Cardiac septum (tissue), 1 donor: ENCODE measurements around the gene CD7. TPM values are rescaled to one million over a fixed set of nuclear protein-coding genes. Genes with fewer than 3 reads are reported as not detected.

Experiments used
- DNase-seq: peaks from one replicate; pipeline ENCODE4 v3.0.0-alpha.2; 2020; ENCODE audit warnings: low spot score
- intact Hi-C: fragments of 100-400 bp; cut with DNase I; formaldehyde crosslinking; loops from one replicate; pipeline ENCODE4 v1.14.0; 2022
- total RNA-seq: library from RNA; stranded (reverse); fragmentation: NEBNext Ultra II Directional; extraction: Animal tissue kit (Norgen Biotek cat#: 25700); gene quantifications from one replicate; pipeline ENCODE4 v1.2.1, GENCODE V29; 2021
- donor health status: DM: no; HTN: no; CAD: no.

CD7 gene
- total RNA-seq, 1 donor from 2014 or later, result 0.62 TPM

GRCh38 chr17:82287013-82287867, 30.2 kb downstream of the CD7 start:
- intact Hi-C loops, result no loop called here
- no peak for DNase-seq

GRCh38 chr17:82285141-82285540, 32.3 kb downstream of the CD7 start:
- no peak for DNase-seq
- intact Hi-C loops, result no loop called here

DNA sequence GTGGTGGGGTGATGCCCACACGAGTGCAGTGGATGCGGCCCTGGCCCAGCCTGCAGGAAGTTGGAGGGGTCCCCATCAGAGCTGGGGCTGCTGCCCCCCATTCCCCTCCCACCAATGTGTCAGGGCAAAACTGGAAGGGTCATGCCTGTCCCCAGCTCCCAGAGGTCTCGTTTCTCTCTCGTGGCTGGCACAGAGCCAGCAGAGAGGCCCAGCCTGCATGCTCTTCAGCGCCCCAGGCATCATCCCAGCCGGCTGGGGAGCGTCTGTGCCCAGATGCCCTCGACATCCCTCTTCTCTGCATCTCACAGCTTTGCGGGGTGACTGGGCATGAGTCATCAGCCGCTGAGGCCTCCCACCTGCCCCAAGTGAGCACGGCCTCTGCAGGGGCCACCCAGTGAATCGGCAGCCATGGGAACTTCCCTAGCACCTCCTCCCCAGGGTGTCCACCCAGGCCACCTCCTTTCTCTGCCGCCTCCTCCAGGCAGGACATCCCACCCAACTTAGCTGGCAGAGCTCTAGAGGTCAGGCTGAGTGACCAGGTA, 34.1 kb downstream of the CD7 start:
- no peak for DNase-seq
- intact Hi-C loops, result no loop called here

DNA sequence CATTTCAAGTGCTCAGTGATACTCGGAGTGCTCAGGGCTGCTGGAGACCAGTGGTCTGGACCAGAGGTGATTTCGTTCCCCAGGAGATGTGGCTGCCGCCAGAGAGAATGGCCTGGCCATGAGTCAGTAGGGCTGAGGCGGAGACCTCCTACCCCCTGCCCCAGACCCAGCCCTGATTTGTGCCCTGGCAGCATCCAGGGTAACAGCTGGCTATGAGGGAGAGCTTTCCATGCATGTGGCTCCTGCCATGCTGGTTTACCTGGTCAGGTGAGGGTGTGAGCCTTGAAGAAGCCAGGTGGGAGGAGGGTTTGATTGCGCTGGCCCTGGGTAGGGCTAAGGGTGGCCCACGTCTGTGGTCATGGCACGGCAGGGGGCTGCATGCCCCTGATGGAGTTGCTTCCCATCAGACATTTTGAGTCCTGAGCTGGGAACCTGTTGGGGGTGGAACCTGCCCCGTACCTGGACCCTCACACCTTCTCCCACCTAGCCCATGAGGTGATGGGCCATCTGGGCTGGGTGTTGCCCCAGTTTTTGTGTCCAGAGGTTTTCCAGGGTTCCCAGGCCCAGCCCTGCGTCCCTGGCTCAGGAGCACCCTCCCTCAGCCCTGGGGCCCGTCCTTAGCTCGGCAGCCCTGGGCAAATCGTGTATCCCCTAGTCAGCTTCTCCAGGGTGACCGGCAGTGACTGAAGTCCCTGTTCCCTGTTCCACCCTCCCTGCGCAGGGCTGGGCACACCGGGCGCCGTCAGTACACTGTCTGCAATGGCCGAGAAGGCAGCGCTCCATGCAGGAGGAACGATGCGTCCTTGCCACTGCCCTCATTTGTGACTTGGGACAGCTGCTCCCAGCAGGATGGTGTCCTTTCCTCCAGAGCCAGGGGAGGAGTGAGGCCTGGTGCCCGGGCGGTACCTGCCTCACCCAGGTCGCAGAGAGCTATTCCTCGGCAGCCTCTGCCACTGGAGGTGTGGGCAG, 34.9 kb downstream of the CD7 start:
- intact Hi-C loops, result no loop called here
- DNase-seq, result no peak

- DNase-seq, result no peak
Measured at GRCh38 chr17:82281502-82282238, 35.7 kb downstream of the CD7 start.

GRCh38 chr17:82281076-82281475, 36.3 kb downstream of the CD7 start:
- intact Hi-C loops, result no loop called here
- no peak for DNase-seq

More at GRCh38 chr17:82281502-82282238, 35.7 kb downstream of the CD7 start:
- intact Hi-C loops, result no loop called here

- intact Hi-C loops, result no loop called here
- no peak for DNase-seq
Measured at GRCh38 chr17:82280537-82280936, 36.9 kb downstream of the CD7 start.

- DNase-seq, result no peak
Measured at GRCh38 chr17:82278786-82279391, 38.5 kb downstream of the CD7 start.

DNA sequence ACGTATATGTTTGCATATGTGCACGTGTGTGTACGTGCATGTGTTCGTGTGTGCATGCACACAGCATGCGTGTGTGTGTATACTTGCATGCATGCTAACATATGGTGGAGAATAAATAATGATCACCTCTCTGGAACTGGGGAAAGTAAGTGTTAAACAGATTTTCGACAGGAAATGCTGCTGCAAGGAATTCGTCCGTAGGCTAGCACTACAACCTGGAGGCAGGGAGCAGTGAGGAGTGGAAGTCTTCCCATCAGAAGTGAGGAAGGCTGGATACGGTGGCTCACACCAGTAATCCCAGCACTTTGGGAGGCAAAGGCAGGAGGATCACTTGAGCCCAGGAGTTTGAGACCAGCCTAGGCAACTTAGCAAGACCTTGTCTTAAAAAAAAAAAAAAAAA, 39.1 kb downstream of the CD7 start:
- DNase-seq, result no peak

More at GRCh38 chr17:82278786-82279391, 38.5 kb downstream of the CD7 start:
- intact Hi-C loops, result no loop called here

DNA sequence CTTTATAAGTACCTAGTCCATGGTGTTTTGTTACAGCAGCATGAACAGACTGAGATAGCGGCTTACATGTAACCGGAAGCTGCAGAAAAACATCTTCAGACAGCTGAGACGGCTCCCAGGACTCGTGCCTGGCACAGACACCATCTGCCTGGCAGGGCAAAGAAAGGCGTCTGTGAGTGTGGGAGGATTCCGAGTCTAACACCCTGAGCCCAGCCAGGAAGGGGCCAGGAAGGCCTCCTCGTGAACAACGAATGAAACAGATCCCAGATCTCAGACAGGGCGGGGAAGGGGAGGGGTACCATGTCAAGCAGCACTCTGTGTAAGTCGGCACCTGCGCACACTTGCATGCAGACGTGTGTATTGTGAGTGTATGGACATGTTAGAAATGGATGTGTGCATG, 39.6 kb downstream of the CD7 start:
- DNase-seq, result no peak
- intact Hi-C loops, result no loop called here

More for the DNA sequence above, 39.1 kb downstream of the CD7 start:
- intact Hi-C loops, result no loop called here

- DNase-seq, result no peak
- intact Hi-C loops, result no loop called here
Measured at GRCh38 chr17:82276938-82277337, 40.5 kb downstream of the CD7 start.

DNA sequence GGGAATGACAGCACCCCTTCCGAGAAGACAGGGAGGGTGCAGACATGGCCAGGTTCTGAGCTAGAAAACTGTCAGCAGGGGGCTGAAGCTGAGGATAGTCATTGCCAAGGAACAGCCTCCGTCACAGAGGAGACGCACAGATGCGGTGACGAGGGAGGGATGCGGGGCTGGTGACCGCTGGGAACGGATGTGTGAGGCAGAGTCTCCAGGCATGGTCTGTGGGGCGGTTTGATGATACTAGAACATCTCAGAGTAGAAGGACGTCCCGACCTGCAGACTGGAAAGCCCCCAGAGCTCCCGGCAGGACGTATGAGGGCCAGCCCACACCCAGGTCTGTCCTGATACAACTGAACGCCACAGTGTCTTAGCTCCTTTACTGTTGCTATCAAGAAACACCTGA, 42.1 kb downstream of the CD7 start:
- no peak for DNase-seq
- intact Hi-C loops, result loop anchor here (1.0 to 2.0 kb wide), 2 partner anchors 9 to 17 kb away; no protein-coding TSS in a partner anchor

GRCh38 chr17:82274134-82275020, 43.0 kb downstream of the CD7 start:
- intact Hi-C loops, result loop anchor here (1.0 to 5.0 kb wide), 3 partner anchors 8 to 37 kb away; no protein-coding TSS in a partner anchor
- no peak for DNase-seq

DNA sequence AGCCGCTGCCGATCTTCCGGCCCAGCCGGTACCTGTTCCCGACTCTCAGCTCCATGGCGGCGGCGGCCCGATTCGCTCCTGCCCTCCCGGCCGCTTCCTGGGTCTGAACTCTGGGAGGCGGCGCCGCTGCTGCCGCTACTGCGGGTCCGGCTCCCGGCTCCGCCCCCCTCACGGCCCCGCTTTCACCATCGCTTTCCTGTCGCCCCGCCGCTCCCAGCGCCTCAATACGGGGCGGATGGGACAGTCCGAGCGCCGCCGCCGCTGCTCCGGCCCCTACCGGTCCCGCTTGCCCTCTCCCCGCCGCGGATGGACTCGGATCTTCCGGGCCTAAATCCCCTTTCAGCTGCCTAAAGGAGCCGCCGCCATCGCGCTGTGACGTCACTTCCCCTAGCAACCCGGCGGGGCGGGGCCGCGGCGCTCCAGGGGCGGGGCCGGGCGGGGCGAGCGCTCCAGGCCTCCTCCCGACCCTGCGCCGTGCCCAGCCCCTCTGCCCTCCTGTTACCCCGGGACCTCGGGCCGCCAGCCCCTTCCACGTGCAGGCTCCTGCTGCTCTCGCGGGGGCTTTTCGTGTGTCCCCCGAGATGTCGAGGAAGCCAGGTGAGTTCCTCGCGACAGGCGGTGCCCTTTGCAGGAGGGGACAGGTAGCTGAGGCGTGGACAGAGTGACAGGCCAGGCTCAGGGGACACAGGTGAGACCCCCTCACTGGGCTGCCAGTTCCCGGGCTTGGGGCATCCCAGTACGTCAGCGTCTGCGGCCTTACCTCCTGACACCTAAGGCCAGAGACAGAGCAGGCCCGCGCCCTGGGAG, 43.9 kb downstream of the CD7 start, which contains the start of gene CSNK1D:
TSS of gene CSNK1D (minus strand) at position 374 of the 807 bp plus-strand sequence. CDS start at position 55, 319 bp downstream.
- intact Hi-C loops, result loop anchor here (2.0 to 5.0 kb wide), 2 partner anchors 19 to 36 kb away; no protein-coding TSS in a partner anchor

GRCh38 chr17:82272495-82273326, 44.7 kb downstream of the CD7 start:
- intact Hi-C loops, result loop anchor here (5.0 kb wide), 1 partner anchor 35 kb away; no protein-coding TSS in a partner anchor
- DNase-seq, result peak; percentile 89

More for the DNA sequence above, 43.9 kb downstream of the CD7 start, which contains the start of gene CSNK1D:
- peak; percentile 96 for DNase-seq

GRCh38 chr17:82271401-82271800, 46.0 kb downstream of the CD7 start:
- intact Hi-C loops, result loop anchor here (5.0 kb wide), 1 partner anchor 34 kb away; no protein-coding TSS in a partner anchor
- DNase-seq, result no peak
